Activated naive CD8-positive, alpha-beta T cell treated with anti-CD3 and anti-CD28 coated beads, Interleukin-2, amount 50 U/mL, for 24 hours (primary cell): ENCODE results near the gene PALLD.

ENCODE experiments used
- ATAC-seq: fragments of 150-1000 bp; cut with Tn5 transposase; one replicate; pipeline ENCODE4 v1.10.0; 2021
- DNase-seq: peaks from one replicate; pipeline ENCODE4 v3.0.0; 2021
- H3K27ac Mint-ChIP-seq: one replicate; pipeline ENCODE4 v1.8.0; 2021; ENCODE audit warnings: mild to moderate bottlenecking, mixed read lengths
- H3K27me3 Mint-ChIP-seq: one replicate; pipeline ENCODE4 v1.8.0; 2021; ENCODE audit warnings: mixed read lengths
- H3K36me3 Mint-ChIP-seq: one replicate; pipeline ENCODE4 v1.8.0; 2021; ENCODE audit warnings: low read depth, mixed read lengths
- H3K4me1 Mint-ChIP-seq: one replicate; pipeline ENCODE4 v1.8.0; 2021; ENCODE audit warnings: mixed read lengths
- H3K4me3 Mint-ChIP-seq: one replicate; pipeline ENCODE4 v1.8.0; 2021; ENCODE audit warnings: mild to moderate bottlenecking, moderate library complexity, mixed read lengths
- H3K9me3 Mint-ChIP-seq: one replicate; pipeline ENCODE4 v1.8.0; 2021; ENCODE audit warnings: mixed read lengths

Gene PALLD

DNA sequence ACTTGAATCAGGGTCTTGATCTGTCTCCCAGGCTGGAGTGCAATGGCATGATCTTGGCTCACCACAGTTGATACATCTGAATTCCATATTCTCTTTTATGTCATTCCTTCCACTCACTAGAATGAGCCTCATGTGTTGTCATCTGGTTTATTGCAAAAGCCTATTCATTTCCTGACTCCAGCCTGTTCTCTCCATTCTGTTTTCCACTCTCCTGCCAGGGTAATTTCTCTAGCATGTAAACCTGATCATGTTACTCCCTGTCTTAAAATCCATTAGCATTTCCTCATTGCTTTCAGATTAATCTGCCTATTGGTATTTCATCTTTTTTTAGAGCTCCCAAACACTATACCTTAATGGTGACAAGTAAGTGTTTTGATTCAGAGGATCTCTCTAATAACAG, 12.2 kb upstream of the PALLD start:
- peaks cover 46% of the 10 kb centered on the region for H3K4me1 Mint-ChIP-seq
- ATAC-seq (no peak), DNase-seq (no peak)
- H3K27ac Mint-ChIP-seq, result no peak overlapping the region
- no peak overlapping the region for H3K4me3 Mint-ChIP-seq
- no peaks in the 10 kb centered on the region for H3K9me3 Mint-ChIP-seq
- peaks cover 1% of the 10 kb centered on the region for H3K36me3 Mint-ChIP-seq
- no peaks in the 10 kb centered on the region for H3K27me3 Mint-ChIP-seq

DNA sequence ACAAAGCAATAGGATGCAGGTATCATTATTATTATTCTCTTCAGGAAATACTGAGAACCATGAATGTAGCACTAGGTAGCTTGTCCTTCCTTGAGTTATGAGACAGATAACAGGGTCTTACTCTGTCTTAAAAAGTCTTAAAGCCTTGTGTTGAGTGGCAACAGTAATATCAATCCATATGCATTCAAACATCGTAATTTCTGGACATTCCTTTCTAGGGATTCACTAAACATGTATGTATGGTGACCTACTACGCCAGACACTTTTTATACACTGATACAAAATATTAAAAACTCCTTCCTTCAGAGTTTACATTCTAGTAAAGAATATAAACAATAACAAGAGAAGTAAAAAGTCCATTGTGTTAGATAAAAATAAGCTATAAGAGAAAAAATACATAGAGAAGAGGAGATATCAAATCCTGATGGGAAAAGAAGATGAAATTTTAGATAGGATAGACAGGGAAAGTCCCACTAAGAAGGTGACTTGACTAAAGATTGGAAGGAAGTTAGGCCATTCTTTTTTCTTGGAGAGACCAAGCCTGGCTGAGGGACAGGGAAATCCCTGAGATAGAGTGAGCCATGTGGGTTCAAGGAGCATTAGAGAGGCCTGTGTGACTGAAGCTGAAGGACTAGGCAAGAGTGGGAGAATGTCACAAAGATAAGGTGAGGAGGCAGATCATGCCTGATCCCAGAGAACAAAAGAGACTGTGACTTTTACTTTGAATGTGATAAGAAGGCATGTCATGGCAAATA, 11.5 kb upstream of the PALLD start:
- H3K4me1 Mint-ChIP-seq, result peaks cover 44% of the 10 kb centered on the region

GRCh38 chr4:168486912-168487281, 10.0 kb upstream of the PALLD start:
- no peaks in the 10 kb centered on the region for H3K9me3 Mint-ChIP-seq
- peaks cover 29% of the 10 kb centered on the region for H3K4me1 Mint-ChIP-seq
- H3K27ac Mint-ChIP-seq, result peak overlapping the region; percentile 26
- no peaks in the 10 kb centered on the region for H3K27me3 Mint-ChIP-seq
- no peak overlapping the region for H3K4me3 Mint-ChIP-seq
- no peaks in the 10 kb centered on the region for H3K36me3 Mint-ChIP-seq
- DNase-seq, result no peak
- ATAC-seq, result peak; percentile 98

More for the DNA sequence above, 11.5 kb upstream of the PALLD start:
- H3K27ac Mint-ChIP-seq, result no peak overlapping the region
- no peak overlapping the region for H3K4me3 Mint-ChIP-seq
- no peak for ATAC-seq
- H3K9me3 Mint-ChIP-seq, result no peaks in the 10 kb centered on the region
- no peaks in the 10 kb centered on the region for H3K36me3 Mint-ChIP-seq
- H3K27me3 Mint-ChIP-seq, result no peaks in the 10 kb centered on the region
- no peak for DNase-seq

DNA sequence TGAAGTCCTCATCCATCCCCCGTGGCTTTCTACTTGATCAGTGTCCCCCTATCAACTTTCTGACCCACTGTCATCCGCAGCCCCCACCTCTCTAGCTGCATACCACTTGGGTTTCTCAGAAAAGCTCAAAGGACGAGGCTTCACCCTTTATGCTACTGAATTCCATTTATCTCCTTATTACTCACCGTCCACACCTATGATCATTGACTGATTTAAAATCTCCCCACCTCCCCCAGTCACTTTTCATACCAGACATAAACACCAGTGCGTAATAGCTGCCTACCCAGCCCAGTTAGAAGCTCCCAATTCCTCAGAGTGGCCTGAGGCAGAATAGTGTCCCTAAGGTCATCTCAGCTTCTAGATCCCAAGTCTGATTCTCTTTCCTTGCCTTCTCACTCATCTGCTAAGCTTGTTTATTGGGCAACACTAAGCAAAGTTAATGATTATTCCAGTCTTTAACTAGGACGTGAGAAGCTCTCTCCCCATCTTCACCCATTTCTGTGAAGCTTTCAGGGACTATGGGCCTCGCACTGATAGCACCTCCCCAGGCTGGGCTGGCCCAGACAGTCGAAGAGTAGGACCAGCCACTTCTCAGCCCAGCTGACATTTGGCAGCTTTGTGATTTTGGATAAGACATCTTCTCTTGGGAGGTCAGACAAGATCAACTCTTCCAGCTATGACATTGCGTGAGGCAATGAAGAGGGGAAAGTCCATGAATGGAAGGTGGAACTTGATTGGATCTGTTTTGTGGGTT, 9.4 kb upstream of the PALLD start:
- Mint-ChIP-seq H3K9me3 (no peaks in the 10 kb centered on the region), H3K36me3 (no peaks in the 10 kb centered on the region), H3K27me3 (no peaks in the 10 kb centered on the region), H3K27ac (peak overlapping the region; percentile 26), H3K4me3 (no peak overlapping the region), H3K4me1 (peaks cover 23% of the 10 kb centered on the region)
- ATAC-seq (peak; percentile 50), DNase-seq (no peak)

DNA sequence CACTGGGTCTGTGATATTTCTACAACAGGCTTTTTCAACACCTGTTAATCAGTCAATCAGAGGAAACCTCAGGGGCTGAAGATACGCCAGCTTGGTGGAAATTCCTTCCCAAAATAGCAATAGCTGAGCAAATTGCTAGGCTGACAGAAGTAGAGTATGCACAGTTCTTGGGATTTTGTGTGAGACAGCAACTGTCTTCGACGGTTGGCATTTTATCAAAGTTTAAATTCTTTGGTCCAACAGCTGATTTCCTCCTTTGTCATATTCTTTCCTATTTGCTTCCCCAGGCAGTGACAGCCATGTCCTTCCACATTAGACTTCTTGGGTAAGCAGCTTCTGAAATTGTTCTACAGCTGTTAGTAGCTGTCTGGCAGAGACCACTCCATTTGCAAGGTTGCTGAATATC, 8.0 kb upstream of the PALLD start:
- Mint-ChIP-seq H3K27me3 (no peaks in the 10 kb centered on the region), H3K9me3 (no peaks in the 10 kb centered on the region), H3K4me3 (no peak overlapping the region), H3K36me3 (no peaks in the 10 kb centered on the region), H3K27ac (no peak overlapping the region), H3K4me1 (peaks cover 18% of the 10 kb centered on the region)
- ATAC-seq (no peak), DNase-seq (no peak)

DNA sequence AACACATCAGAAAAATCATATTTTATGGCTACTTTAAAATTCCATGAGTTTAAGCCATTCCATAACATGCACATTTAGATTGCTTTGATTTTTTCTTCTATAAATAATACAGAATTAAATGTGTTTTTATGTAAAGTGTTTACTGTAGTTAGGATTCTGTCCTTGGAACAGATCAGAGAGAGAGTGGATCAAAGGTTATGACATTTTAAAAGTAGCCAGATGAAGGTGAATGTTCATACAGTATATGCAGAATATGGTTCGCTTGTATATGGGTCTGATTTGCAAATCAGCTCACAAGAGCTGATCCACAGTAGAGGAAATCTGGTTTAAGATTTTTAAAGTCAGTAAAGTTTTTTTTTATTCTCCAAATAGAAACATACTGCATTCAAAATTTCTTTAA, 7.2 kb upstream of the PALLD start:
- H3K9me3 Mint-ChIP-seq, result no peaks in the 10 kb centered on the region
- no peak overlapping the region for H3K27ac Mint-ChIP-seq

GRCh38 chr4:168490711-168491110, 6.1 kb upstream of the PALLD start:
- H3K4me3 Mint-ChIP-seq, result no peak overlapping the region
- H3K27me3 Mint-ChIP-seq, result no peaks in the 10 kb centered on the region
- H3K9me3 Mint-ChIP-seq, result no peaks in the 10 kb centered on the region
- ATAC-seq (no peak), DNase-seq (no peak)
- no peak overlapping the region for H3K27ac Mint-ChIP-seq
- peaks cover 14% of the 10 kb centered on the region for H3K4me1 Mint-ChIP-seq
- H3K36me3 Mint-ChIP-seq, result no peaks in the 10 kb centered on the region

More for the DNA sequence above, 7.2 kb upstream of the PALLD start:
- H3K4me1 Mint-ChIP-seq, result peaks cover 16% of the 10 kb centered on the region
- ATAC-seq, result no peak
- H3K27me3 Mint-ChIP-seq, result no peaks in the 10 kb centered on the region
- no peak overlapping the region for H3K4me3 Mint-ChIP-seq
- DNase-seq, result no peak
- H3K36me3 Mint-ChIP-seq, result no peaks in the 10 kb centered on the region

- H3K4me1 Mint-ChIP-seq, result peaks cover 12% of the 10 kb centered on the region
- ATAC-seq, result no peak
Measured at GRCh38 chr4:168491563-168491962, 5.3 kb upstream of the PALLD start.

DNA sequence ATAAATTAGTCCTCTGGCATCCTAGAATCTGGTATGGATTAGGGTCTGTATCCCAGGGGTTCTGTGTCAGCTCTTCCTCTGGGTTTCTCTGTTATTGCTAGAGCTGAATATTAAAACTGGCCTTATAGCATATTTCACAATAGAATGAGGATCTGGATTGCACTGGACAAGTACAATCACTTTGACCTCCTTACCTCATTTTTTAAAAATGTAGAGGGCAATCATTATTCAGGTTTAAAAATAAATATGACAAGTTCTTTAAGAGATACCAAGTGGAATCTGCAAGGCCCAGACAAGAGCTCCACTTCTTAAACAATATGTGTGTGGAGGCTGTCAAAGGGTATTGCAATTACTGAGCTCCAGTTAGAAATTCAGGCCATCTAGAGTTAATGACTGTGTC, 1.4 kb downstream of the PALLD start:
- no peak for DNase-seq
- Mint-ChIP-seq H3K36me3 (no peaks in the 10 kb centered on the region), H3K4me1 (peaks cover 5% of the 10 kb centered on the region), H3K9me3 (no peaks in the 10 kb centered on the region), H3K27ac (no peak overlapping the region), H3K4me3 (no peak overlapping the region), H3K27me3 (peaks cover 6% of the 10 kb centered on the region)
- ATAC-seq, result no peak

More at GRCh38 chr4:168491563-168491962, 5.3 kb upstream of the PALLD start:
- Mint-ChIP-seq H3K4me3 (no peak overlapping the region), H3K9me3 (no peaks in the 10 kb centered on the region), H3K27me3 (no peaks in the 10 kb centered on the region), H3K36me3 (no peaks in the 10 kb centered on the region), H3K27ac (no peak overlapping the region)
- no peak for DNase-seq

DNA sequence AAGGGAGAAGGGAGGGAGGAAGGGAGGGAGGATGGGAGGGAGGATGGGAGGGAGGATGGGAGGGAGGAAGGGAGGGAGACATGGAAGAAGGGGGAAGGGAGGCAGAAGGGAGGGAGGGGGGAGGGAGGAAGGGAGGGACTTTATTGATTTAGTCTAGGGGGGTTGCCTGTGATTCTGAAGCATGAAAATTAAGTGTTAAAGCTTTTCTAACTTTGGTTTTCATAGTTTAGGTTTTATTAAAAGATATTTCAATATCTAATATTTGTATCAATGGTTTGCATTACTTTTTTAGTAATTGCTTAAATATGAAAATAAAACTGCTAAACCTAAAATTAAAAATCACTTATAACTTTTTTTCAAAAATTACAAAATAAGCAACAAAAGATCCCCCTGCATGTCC, 2.4 kb downstream of the PALLD start:
- peaks cover 12% of the 10 kb centered on the region for H3K4me1 Mint-ChIP-seq
- ATAC-seq, result no peak
- no peaks in the 10 kb centered on the region for H3K9me3 Mint-ChIP-seq
- H3K27ac Mint-ChIP-seq, result no peak overlapping the region
- H3K4me3 Mint-ChIP-seq, result no peak overlapping the region
- peaks cover 6% of the 10 kb centered on the region for H3K27me3 Mint-ChIP-seq
- H3K36me3 Mint-ChIP-seq, result no peaks in the 10 kb centered on the region
- no peak for DNase-seq

GRCh38 chr4:168501407-168501806, 4.6 kb downstream of the PALLD start:
- ATAC-seq (no peak), DNase-seq (no peak)
- no peak overlapping the region for H3K4me3 Mint-ChIP-seq
- no peaks in the 10 kb centered on the region for H3K36me3 Mint-ChIP-seq
- no peaks in the 10 kb centered on the region for H3K9me3 Mint-ChIP-seq
- H3K27me3 Mint-ChIP-seq, result peaks cover 6% of the 10 kb centered on the region
- H3K27ac Mint-ChIP-seq, result no peak overlapping the region
- H3K4me1 Mint-ChIP-seq, result peaks cover 12% of the 10 kb centered on the region

DNA sequence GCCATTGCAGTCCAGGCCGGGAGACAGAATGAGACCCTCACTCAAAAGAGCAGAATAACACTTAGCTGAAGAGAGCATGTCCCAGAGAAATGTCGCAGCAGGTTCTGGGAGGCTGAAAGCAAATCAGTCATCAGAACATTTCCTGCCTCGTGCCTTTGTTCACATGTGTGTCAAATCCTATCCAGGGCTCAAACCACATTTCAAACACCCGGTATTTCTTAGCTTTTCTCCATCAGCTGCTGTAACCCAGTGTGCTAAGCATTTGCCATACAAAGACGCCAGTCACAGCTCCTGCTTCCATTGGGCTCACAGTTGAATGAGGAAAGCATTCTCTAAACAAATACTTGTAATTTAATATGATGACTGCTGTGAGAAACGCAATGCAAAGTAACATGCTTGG, 6.0 kb downstream of the PALLD start:
- no peak overlapping the region for H3K27ac Mint-ChIP-seq

DNA sequence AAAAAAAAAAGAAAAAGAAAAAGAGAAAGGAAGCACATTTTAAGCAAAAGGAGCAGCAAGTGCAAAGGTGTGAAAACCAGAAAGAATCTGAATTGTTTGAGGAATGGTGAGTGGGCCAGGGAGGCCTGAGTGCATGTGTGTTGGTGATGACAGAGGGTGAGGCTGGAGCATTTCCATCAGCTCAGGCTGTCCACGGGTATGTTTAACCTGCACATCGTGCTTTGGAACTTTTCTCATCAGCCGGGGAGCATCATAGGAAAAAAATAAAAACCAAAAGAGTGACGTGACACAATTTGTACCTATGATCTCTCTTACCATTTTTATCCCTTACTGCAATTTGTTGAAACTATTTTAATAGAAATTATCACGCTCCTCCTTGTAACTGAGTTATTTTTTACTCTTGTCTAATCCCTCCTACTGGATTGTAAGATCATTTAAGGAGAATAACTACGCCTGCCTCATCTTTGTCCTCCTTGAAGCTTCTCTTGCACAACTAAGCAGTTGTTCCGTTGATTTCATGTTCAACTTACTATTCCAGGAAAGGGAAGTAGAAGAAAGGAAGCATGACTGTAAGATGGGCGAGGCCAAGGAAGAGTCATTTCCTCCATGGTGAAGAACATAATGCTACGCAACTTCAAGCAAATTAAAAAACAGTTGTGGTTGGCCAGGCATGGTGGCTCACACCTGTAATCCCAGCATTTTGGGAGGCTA, 7.0 kb downstream of the PALLD start:
- H3K9me3 Mint-ChIP-seq, result no peaks in the 10 kb centered on the region
- no peak overlapping the region for H3K4me3 Mint-ChIP-seq
- no peaks in the 10 kb centered on the region for H3K36me3 Mint-ChIP-seq
- H3K27ac Mint-ChIP-seq, result no peak overlapping the region
- DNase-seq, result no peak
- H3K4me1 Mint-ChIP-seq, result peaks cover 12% of the 10 kb centered on the region
- no peaks in the 10 kb centered on the region for H3K27me3 Mint-ChIP-seq
- no peak for ATAC-seq

More for the DNA sequence above, 6.0 kb downstream of the PALLD start:
- H3K9me3 Mint-ChIP-seq, result no peaks in the 10 kb centered on the region
- no peak overlapping the region for H3K4me3 Mint-ChIP-seq
- DNase-seq (no peak), ATAC-seq (no peak)
- H3K36me3 Mint-ChIP-seq, result no peaks in the 10 kb centered on the region
- peaks cover 12% of the 10 kb centered on the region for H3K4me1 Mint-ChIP-seq
- H3K27me3 Mint-ChIP-seq, result peaks cover 2% of the 10 kb centered on the region

DNA sequence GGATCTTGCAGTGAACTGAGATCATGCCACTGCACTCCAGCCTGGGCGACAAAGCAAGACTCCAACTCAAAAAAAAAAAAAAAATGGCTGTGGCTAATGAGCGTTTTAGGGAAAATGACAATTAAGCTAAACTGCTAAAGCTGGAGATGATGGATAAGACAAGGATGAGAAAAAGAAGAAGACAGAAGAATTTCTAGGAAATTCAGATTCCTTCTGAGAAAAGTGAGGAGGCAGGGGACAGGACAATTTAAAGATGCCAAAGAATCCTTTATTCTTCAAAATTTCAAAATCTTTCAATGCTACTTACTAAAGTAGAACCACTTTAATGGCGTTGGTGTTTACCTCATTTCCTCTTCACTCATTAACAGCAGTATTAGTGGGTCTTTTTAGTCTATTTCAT, 7.7 kb downstream of the PALLD start:
- H3K9me3 Mint-ChIP-seq, result no peaks in the 10 kb centered on the region
- no peak overlapping the region for H3K27ac Mint-ChIP-seq
- no peaks in the 10 kb centered on the region for H3K36me3 Mint-ChIP-seq
- ATAC-seq, result no peak
- DNase-seq, result no peak
- H3K4me1 Mint-ChIP-seq, result peaks cover 15% of the 10 kb centered on the region
- no peak overlapping the region for H3K4me3 Mint-ChIP-seq
- no peaks in the 10 kb centered on the region for H3K27me3 Mint-ChIP-seq

DNA sequence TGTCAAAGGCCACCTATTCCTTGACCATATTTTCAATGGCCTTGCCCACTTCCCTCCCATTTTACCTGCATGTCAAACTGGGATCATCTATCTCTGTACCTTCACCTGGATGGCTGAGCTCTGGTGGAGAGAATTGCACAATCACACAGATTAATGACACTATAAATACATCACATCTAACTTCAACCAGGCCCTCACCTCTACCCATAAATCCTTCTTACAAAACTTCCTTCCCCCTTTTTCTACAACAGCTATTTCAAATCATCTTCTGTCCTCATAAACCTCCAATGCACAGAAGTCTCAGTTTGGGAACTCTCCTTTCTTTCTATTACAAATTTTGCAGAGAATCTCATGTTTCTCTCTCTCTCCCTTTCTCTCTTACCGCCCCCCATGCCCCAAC, 9.2 kb downstream of the PALLD start:
- peaks cover 28% of the 10 kb centered on the region for H3K4me1 Mint-ChIP-seq
- no peaks in the 10 kb centered on the region for H3K36me3 Mint-ChIP-seq
- no peaks in the 10 kb centered on the region for H3K27me3 Mint-ChIP-seq
- no peak overlapping the region for H3K4me3 Mint-ChIP-seq
- H3K27ac Mint-ChIP-seq, result no peak overlapping the region
- DNase-seq, result no peak
- ATAC-seq, result no peak
- H3K9me3 Mint-ChIP-seq, result no peaks in the 10 kb centered on the region
